ENCODE results near the gene POLA1.

POLA1 gene

DNA sequence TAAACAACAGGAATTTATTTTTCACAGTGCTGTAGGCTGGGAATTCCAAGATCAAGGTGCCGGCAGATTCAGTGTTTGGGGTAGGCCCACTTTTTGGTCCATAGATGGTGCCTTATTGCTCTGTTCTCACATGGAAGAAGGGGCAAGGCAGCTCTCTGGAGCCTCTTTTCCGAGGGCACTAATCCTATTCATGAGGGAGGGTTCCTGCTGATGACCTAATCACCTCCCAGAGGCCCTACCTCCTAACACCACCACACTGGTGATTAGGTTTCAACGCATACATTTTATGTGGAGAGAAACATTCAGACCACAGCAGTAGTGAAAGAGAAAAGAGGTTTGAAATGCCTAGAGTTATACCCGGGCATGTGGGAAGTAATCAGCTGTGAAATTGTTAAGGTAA, 1.4 kb upstream of the POLA1 start:
- DNase-seq, result no peak

DNA sequence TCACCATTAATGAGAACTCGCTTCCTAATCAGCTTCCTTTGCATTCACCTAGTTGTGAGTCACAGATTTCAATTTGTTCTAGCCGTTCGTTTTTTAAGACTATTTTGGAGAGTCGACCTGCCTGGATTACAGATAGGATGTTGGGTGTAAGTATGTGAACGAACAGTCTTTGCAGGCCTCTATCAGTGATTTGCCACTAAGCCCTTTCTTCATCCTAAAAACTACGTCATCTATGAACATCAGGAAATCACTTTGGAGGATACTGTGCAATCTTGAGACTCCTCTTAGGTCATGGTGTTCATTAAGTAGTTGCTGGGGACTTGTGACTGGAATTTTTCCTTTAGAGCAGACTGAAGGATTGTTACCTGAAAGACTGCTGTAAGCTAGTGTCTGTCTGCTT, 1.1 kb downstream of the POLA1 start:
- DNase-seq, result no peak

DNA sequence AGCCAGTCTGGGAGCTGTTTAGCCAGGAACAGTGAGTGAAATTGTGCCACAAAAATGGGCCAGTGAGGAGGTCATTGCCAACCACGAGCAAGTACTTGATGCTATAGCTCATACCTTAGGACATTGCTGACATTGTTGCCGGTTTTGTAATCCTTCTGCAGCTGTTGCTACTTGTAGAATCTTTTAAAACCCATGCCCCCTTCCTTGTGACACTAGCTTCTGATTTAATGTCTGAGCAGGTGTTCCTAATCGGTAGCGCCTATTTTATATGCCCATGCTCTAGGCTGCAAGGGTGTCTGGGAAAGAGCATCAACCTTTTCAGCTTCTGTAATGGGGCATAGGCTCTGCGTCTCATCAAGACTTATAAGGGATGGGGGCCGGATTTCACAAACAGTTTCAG, 2.6 kb downstream of the POLA1 start:
- DNase-seq, result no peak

DNA sequence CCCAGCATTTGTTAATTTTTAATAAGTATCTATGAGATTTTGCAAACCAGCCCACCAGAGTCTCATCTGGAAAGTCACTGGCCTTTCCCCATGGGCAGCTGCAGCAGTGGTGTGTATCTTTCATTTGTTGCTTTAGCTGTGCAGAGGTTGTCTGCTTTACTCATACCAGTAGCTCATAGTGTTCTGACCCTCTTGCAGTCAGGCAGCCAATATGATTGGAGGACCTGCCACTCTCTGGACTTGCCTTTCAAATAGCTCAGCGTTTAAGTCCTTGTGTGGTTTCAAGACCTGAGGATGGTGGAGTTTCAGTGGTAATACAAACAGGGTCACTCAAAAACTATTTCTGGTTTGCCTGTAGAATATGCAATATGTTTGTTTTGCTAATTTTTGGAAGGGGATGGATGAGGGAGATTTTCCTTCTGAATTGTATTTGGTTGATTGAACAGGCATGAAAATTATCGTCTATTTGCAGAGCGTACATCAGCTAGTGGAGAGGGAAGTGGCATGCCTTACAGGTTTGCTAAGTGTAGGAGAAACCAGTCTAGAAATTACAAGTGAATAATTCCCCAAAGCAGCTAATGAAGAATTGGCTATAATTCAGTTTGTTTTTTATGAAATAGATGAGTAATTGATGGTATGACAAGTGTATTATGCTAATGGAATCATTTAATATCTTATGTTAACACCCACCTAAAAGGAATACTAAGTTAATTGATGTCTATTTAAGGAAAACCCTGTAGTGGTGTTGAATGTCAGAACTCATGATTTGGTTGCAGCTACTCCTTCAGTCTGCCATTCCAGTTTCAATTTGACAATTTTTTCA, 8.9 kb downstream of the POLA1 start:
- no peak for DNase-seq

DNA sequence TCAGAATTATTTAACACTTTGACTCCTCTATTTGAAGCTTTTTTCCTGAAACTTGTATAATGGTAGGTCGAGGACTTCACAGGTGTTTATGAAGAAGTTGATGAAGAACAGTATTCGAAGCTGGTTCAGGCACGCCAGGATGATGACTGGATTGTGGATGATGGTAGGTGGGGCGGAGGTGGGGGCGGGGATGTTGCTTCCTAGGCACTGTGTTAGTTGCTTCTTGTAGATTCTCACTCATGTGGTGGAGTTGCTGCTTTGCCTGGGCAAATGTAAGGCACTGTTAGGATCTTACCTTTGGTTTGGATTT, 9.4 kb downstream of the POLA1 start:
- DNase-seq, result no peak

DNA sequence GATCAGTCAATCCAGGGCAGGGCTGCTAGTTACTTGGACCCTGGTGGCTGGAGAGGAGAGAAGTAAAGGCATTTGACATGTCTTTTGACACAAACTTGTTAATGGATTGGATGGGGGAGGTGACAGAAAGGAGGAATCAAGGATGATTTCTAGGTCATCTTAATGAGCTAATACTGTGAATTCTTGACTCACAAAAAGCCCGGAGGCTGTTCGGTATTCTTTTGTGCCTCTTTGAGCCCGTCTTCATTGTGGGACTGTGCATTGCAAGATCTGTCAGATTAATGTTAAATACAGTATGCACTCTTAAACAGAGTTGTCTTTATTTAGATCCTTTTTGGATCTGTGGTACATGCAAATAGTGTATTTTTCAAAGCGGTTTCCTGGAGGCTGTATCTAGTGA, 25.1 kb downstream of the POLA1 start:
- DNase-seq, result no peak

DNA sequence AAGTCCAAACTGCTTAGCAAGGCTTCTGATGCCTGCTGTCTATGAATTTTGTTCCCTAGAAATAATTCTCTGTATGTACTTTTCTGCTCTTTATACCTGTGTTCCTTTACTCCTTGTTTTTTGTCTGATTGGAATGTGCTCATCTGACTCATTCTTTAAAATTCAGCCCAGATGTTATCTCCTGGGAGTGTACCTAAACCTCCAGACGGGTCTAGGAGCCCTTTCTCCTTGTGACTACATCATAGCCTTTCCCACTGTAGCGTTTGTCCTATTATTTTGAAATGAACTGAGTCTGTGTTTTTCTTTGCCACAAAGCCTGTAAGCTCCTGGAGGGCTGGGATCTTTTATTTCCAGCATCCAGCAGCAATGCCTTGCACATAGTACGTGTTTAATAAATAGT, 26.3 kb downstream of the POLA1 start:
- no peak for DNase-seq

DNA sequence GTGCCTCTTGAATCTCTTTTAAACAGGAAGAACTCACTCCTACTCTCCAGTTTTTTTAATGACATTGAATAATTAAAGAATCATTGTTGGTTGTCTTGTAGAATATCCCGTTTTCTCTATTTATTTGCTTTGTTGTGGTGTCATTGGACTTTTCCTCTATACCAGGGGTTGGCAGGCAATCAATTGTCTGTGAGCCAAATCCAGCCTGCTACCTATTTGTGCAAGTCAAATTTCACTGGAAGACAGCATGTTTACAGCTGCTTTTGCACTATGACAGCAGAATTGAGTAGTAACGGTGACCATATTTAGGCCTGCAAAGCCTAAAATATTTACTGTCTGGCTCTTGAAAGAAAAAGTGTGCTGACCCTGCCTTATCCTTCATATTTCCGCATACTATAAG, 34.8 kb downstream of the POLA1 start:
- DNase-seq, result no peak

DNA sequence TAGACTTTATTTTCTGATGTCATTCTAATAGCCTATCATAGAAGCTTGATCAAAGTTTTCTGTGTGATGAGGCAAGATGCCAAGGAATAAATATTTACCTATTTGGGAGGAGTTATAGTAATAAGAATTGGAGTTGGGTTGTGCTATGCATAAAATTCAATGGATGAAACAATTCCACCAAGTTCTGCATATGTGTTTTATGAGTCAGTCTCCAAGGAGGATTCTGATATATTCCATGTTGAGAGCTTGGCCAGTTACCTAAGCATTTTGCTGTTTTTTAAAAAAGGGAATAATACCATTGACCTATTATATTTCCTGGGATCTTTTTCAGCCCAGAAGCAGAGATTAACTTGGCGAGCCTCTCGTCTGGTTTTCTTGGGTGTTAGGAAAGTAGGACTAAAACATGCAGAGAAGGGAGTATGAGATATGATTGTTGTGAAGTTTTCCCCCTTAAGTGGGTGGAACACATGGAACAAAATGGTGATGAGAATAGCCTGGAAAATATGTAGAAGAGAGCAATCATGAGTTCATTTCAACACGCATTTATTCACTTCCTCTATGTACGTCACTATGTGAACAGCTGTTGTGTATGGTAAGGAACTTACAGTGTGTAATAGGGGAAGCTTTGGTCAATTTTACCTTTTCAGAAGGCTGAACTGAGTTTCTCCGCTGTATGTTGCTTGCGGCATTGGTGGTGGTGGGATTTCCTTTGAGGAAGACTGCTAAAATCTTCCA, 39.2 kb downstream of the POLA1 start:
- no peak for DNase-seq

DNA sequence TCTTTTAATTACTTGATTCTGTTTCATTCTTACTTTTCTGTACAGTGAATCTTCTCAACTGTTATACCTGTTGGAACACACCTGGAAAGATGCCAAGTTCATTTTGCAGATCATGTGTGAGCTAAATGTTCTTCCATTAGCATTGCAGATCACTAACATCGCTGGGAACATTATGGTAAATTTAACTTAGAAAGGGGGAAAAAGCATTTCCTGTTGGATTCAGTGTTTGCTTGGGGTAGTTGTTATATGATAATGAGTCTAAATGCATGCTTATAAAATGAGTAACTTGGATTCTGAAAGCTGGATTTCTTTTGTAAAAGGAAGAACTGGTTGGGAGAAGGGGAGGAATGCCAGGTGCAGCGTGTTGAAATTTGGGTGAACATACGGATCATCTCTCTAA, 47.6 kb downstream of the POLA1 start:
- DNase-seq, result no peak

DNA sequence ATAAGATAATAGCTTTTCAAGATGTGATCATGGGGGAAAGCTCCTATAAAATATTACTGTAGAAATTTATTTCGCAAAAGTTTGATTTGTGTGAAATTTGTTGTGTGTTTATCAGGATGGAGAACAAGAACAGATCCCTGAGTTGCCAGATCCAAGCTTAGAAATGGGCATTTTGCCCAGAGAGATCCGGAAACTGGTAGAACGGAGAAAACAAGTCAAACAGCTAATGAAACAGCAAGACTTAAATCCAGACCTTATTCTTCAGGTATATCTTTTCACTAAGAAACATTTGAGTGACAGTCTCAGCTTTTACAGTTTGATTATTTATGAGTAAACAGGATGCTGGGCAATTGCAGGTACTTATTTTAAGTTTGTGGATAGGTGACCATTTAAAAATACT, 54.5 kb downstream of the POLA1 start:
- no peak for DNase-seq

DNA sequence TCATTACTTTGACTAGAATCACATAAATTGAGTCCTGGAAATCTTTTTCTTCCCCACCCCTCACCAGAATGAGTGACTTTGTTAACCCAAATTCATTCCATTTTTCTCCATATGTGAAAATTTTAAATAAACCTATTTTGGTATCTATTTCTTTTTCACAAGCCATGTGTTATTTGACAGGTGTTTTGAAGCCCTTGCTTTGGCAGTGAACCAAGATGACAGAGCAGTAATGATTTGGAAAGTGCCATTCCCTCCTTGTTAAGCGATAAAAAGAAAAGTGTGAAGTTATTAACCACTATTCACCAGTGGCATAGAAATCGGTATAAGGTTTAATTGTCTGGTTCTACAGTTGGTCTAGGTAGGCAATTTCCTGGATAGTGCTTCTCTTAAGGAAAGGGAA, 66.1 kb downstream of the POLA1 start:
- peak; percentile 6 for DNase-seq

DNA sequence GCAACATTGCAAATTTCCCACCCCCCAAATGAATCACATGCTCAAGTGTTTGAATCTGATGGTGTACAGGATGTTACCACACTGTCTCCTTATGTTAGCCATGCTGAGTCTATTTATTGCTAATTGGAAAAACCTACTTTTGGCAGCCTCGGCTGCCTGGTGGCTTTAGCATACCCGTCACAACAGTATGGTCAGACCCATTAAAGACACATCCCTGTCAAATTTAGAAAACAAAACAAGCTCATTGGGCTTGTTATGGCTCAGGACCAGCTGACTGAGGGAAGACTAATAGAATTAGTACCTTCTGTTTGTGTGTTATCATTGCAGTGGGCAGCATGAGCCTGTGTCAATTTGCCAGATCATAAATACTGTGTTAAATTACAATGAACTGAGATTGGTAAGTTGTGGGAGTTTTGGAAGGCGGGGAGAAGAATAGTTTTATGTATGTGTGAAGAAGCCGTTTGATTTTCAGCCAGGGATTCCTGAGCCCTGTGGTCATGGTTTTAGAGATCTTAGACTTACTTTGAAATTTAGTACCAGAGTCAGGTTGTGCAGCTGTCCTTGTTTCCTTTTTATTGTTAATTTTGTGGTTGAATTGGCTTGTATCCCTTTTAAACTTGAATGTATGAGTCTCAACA, 66.8 kb downstream of the POLA1 start:
- DNase-seq, result no peak

DNA sequence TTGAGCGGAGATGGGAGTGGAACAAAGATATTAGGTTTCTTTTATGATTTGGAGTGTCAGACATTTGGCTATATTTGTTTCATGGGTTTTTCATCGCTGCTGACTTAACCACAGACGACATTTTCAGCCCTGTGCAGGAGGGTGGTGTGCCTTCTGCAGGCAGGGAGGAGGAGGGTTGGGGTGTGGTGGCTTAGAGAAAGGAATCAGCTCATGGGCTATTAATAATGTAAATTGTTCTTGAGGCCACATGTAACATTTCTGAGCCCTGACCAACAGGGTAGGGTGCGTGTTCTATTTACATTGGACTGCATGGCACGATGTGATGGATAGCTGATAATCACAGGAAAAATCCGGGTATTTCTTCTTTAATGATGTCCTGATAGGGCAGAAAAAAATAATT, 67.6 kb downstream of the POLA1 start:
- no peak for DNase-seq

DNA sequence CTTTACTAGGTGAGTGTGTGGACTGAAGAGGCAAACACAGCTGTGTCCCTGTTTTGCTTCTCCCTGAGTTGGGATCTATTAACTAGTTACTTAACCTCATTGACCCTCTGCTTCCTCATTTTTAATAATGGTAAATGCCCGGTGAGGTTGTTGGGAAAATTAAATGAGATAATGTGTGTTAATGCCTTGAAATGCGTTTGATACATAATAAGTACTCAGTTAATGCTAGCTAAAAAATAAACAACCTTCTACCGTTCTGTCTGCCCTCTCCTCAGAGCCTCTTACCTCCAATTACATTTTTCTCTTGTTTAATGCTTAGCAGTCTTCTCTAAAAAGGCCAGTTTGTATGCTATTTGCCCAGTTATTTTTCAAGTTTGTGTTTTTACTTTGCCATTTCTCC, 70.3 kb downstream of the POLA1 start:
- no peak for DNase-seq

DNA sequence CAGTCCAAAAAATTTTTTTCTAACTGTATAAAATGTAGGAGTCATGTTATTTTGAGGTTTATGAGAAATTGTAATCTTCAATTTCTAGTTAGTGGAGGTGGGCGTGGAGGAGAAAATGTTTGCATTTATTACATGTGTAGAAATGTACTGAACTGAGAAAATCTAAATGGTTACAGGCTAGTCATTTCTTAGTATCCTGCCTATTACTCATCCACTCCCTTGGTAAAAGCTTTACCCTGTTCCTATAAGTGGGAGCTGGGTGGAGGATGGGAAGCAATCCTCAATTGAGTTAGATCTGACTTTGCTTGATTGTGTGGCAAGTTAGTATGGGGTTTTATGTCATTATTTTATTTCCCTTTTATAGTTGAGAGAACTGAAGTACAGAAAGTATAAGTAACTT, 73.8 kb downstream of the POLA1 start:
- DNase-seq, result no peak

DNA sequence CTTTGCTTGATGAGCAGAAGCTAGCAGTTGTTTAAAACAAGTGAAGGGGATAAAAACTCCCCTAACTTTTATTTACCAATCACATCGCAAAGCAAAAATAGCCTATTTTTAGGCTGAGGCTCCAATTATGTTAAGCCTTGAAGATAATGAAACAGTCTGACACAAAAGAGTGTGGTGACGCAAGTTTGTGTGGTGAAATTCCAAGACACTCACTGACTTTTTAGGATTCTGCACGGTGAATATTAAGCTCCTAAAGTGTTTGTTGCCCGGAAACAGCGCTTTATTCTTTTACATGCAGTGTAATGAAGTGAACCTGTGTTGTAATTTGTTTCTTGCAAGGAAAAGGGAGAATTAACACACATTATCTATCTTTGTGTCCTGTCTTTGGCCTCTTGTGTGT, 74.8 kb downstream of the POLA1 start:
- DNase-seq, result no peak

DNA sequence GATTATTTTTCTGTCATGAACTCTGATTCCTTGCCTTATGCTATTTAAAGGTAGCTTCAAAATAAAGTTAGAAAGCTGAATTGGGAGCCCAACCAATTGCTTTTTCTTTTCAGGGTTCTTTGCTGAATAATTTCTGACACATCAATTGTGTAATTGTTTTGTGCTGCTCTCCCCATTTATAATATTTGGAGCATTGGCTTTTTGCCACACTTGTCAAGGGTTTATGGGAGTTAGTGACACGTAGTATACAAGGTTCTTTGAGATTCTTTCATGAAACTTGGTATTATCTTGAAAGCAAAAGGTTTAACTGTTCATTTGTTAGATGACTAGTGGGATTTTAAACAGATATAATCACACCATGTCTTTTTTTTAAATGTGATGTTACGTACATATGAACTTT, 80.9 kb downstream of the POLA1 start:
- no peak for DNase-seq

DNA sequence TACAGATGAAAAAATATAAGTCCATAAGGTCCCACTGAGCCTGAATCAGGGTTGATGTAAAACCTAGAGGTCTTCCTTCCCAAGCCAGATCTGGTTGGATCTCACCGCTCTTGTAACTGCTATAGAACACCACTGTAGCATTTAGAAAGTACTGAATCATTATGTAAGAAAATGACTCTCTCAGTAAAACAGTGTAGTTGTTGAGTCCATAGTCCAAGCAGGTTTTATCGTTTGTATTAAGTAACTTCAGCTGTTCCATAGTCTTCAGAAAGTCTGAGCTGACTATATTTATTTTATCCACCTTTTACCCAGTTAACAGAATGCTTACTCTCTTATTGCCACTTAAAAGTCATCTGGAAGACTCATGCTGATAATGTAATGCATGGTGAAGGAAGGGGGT, 82.2 kb downstream of the POLA1 start:
- no peak for DNase-seq

DNA sequence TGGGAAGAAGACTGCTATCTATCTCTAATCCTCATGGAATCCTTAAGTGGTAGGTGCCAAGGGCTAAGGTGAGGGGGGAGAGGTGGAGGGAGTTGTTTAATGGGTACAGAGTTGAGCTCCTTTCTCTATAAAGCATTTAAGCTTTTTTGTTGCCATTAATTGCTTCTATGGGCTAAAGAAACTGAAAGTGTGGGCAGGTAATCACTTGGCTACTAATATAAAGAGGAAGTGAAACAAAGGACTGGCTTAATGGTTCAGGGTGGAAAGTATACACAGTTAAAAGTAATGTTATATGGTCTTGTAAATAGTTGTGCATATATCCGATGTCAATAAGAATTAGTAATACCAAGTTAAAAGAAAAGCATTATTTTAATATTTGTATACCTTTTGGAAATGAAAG, 83.9 kb downstream of the POLA1 start:
- DNase-seq, result no peak

DNA sequence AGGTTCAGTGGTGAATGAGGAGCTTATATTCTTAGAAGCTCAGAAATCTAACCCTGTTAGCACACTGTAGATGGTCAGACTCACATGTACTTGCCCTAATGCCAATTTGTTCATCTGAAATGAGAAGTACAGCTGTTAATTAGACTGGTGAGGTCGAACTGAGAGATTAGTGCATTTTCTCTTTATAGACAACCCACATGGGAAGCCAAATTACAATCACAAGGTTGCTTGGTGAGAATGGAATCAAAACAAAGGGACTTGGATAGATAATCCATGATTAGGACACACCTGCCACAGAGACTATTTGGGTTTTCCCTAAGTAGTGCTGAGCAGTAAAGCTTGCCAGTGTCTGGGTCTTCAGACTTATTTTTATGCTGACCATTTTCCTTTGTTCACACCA, 88.3 kb downstream of the POLA1 start:
- no peak for DNase-seq

DNA sequence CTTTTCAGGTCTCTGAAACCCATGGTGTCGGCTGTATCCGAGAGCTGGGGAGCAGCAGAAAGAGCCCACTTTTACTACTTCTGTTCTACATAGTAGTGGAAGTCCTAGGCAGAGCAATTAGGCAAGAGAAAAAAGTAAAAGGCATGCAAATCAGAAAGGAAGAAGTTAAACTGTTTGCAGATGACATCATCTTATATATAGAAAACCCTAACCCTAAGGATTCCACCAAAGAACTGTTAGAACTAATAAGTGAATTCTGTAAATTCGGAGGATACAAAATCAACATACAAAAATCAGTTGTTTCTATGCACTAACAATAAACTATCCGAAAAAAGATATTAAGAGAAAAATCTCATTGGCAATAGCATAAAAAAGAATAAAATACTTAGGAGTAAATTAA, 95.3 kb downstream of the POLA1 start:
- DNase-seq, result no peak

DNA sequence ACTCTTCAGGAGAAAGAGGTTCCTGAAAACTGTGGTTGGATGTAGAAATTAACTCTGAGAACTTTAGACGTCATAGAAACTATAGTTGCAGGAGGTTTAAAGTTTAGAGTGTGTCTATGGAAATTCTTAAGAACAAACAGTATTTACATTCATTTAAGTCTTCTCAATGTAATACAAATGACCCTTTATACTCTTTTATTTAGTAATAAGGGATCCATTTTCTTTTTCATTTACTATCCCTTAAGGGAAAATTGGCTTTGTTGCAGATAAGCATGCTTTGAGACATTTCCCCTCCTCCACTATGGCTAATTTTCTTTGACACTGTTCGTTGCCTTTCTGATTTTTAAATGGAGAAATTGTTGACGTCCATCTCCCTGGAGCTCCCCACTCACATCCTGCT, 96.4 kb downstream of the POLA1 start:
- no peak for DNase-seq

DNA sequence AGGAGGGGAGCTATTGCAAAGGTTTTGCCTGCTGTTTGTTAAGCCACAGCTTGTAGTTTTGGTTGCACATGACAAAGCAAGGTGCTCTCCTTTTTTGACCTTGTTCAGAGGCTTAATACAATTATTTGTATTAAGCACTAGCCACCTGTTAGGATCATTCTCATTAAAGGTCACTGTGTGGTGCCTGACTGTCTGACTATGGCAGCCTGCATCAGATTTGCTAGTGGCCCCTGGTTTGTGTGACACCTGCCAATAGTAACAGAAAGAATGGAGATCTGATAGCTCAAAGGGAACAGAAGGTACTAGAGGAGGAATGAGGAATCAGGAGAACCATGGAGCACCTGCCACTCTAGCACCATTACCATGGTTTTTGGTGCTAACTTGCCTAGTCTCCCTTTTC, 102.5 kb downstream of the POLA1 start:
- no peak for DNase-seq

DNA sequence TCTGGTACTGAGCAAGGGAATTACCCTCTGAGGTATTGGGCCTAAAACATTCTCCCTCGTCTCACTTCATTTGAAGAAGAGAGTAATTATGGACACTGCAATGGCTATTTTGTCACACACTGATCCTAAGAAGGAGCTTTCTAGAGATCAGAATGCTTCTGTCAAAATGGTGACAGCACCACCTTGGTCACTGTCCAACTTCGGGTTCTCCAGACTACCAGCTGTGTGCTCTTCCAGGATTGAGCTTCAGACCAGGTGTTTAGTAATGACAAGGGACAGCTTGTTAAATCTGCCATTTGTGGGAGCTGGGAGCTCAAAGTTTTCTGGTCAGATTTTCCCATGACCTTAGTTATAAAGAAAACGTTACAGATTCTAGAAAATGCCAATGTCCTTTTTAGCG, 105.4 kb downstream of the POLA1 start:
- DNase-seq, result no peak
